Measurements from ENCODE around the gene TACC3.

GRCh38 chr4:1769692-1770091 is 48.4 kb downstream of the TACC3 start:
- TF ChIP-seq, protein P1, sequence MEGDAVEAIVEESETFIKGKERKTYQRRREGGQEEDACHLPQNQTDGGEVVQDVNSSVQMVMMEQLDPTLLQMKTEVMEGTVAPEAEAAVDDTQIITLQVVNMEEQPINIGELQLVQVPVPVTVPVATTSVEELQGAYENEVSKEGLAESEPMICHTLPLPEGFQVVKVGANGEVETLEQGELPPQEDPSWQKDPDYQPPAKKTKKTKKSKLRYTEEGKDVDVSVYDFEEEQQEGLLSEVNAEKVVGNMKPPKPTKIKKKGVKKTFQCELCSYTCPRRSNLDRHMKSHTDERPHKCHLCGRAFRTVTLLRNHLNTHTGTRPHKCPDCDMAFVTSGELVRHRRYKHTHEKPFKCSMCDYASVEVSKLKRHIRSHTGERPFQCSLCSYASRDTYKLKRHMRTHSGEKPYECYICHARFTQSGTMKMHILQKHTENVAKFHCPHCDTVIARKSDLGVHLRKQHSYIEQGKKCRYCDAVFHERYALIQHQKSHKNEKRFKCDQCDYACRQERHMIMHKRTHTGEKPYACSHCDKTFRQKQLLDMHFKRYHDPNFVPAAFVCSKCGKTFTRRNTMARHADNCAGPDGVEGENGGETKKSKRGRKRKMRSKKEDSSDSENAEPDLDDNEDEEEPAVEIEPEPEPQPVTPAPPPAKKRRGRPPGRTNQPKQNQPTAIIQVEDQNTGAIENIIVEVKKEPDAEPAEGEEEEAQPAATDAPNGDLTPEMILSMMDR (IDR thresholded peaks at IDR 0.05) = no peak
- TF ChIP-seq POLR2A (IDR thresholded peaks at IDR 0.05) = no peak

Data from Peyer's patch (tissue), 4 donors.